Measurements from ENCODE around the gene APLP1. TPM values are rescaled to one million over a fixed set of nuclear protein-coding genes. Genes with fewer than 3 reads are reported as not detected.

Gene APLP1
- total RNA-seq, 1 experiment from 2014 or later: 36.9 TPM

GRCh38 chr19:35885225-35885738, 16.9 kb downstream of the APLP1 start:
- Mint-ChIP-seq H3K4me1 (no peaks in the 10 kb centered on the region), H3K27me3 (ENCODE audit: low read depth) (no peaks in the 10 kb centered on the region; the same call in none of the 2 replicates), H3K4me3 (no peak overlapping the region), H3K9me3 (no peaks in the 10 kb centered on the region; a peak in 1 of 5 replicates), H3K36me3 (ENCODE audit: insufficient read depth in 1 of 3, low read depth in 3 of 3) (peaks cover 24 to 43% (median 36%) of the 10 kb centered on the region in 3 experiments), H3K27ac (no peak overlapping the region)
- Histone ChIP-seq H4K5ac (ENCODE audit: insufficient read length, low read depth, low read length) (no peak overlapping the region), H3K79me1 (ENCODE audit: insufficient read depth, low read depth, low read length, poor library complexity, severe bottlenecking) (no peaks in the 10 kb centered on the region), H3K18ac (ENCODE audit: insufficient read length, low read depth, low read length) (no peak overlapping the region), H2AK5ac (ENCODE audit: insufficient read length, low read length) (no peak overlapping the region), H2AFZ (ENCODE audit: low read length) (no peak overlapping the region), H3K4ac (ENCODE audit: low read depth, low read length) (no peak overlapping the region), H3K56ac (ENCODE audit: insufficient read length, low read depth, low read length) (no peak overlapping the region), H3K23ac (ENCODE audit: insufficient read length, low read depth, low read length) (no peak overlapping the region), H3K4me2 (ENCODE audit: insufficient read depth, insufficient read length, low read length) (no peak overlapping the region), H4K20me1 (ENCODE audit: control insufficient read depth, insufficient read depth, insufficient read length) (no peaks in the 10 kb centered on the region), H2BK5ac (ENCODE audit: insufficient read length, low read length) (no peak overlapping the region), H2BK120ac (ENCODE audit: low read depth, low read length, poor library complexity, severe bottlenecking) (no peak overlapping the region), H3K4me1 (ENCODE audit: insufficient read depth, low read length) (no peaks in the 10 kb centered on the region), H2BK12ac (ENCODE audit: insufficient read length, low read depth, low read length) (no peak overlapping the region), H2BK20ac (ENCODE audit: low read depth, low read length, poor library complexity, severe bottlenecking) (no peak overlapping the region), H3K9ac (ENCODE audit: extremely low read depth, insufficient read length, low read length) (no peak overlapping the region), H3K27ac (ENCODE audit: insufficient read length, low read depth, low read length) (no peak overlapping the region), H3K9me3 (ENCODE audit: control insufficient read depth, low read depth, low read length) (no peaks in the 10 kb centered on the region), H4K91ac (ENCODE audit: insufficient read length, low read depth, low read length) (no peak overlapping the region), H3K27me3 (ENCODE audit: insufficient read depth, low read length) (no peaks in the 10 kb centered on the region), H2BK15ac (ENCODE audit: low read depth, low read length) (no peak overlapping the region), H4K8ac (replicated peaks; ENCODE audit: insufficient read length, low read depth, low read length) (no peak overlapping the region), H3K14ac (ENCODE audit: insufficient read depth, low read length) (no peak overlapping the region), H3K23me2 (ENCODE audit: insufficient read length, low read depth, low read length, poor library complexity, severe bottlenecking) (no peaks in the 10 kb centered on the region), H3T11ph (ENCODE audit: low read length) (no peak overlapping the region), H3K79me2 (ENCODE audit: insufficient read depth, low read length) (no peaks in the 10 kb centered on the region)
- WGBS (ENCODE audit: extremely low coverage, insufficient read length, low lambda C conversion rate): no CpG with 5 or more reads among the region's 6 CpGs
- no peak for DNase-seq
- TF ChIP-seq CTCF (conservative IDR thresholded peaks at IDR 0.05): no peak
